ENCODE data around the gene NKX2-1. TPM values are rescaled to one million over a fixed set of nuclear protein-coding genes. Genes with fewer than 3 reads are reported as not detected.

The NKX2-1 gene
- total and polyA plus RNA-seq, 2 donors (not counting 1 experiment from before 2014, with no cell fraction given) = not detected

DNA sequence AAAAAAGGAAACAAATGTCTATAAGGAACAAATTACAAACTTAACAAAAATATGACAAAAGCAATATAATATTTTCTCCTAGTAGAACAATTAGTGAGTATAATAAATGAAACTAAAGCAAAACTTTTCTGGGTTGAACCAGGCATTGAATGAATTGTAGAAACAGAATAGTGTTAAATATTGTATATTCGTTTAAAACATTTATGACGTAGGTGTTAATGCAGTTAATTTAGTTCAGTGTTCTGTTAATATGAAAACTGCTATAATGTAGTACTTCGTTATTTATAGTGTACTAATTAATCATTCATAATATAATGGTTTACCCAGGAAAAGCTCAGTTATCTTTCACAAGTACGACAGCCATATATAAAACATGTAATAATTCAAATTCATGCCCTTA lies 23.7 kb downstream of the NKX2-1 start:
- no CpG with 5 or more reads among the region's 4 CpGs for WGBS (ENCODE audit: insufficient coverage)
- H3K9me3 Mint-ChIP-seq (ENCODE audit: insufficient read depth) = no peaks in the 10 kb centered on the region
- H3K9me3 ChIP-seq (ENCODE audit: control extremely low read depth in 1 of 3, control insufficient read depth in 2 of 3, insufficient read depth in 1 of 3, low read length in 2 of 3) = no peaks in the 10 kb centered on the region
- ATAC-seq (ENCODE audit: low read depth) (no peak), DNase-seq (no peak)
- no peaks in the 10 kb centered on the region for H3K79me2 ChIP-seq (ENCODE audit: control insufficient read depth, insufficient read depth, low read length)
- H3K27ac ChIP-seq (ENCODE audit: low read length in 2 of 2) = no peak overlapping the region
- ChIA-PET POLR2A (no interaction called here), CTCF (no interaction called here)
- H3K4me2 ChIP-seq (replicated peaks; ENCODE audit: low read depth, low read length, poor library complexity, severe bottlenecking) = no peak overlapping the region
- H3K27me3 Mint-ChIP-seq = peaks cover 34% of the 10 kb centered on the region
- no peak overlapping the region for H3K27ac Mint-ChIP-seq
- H3K36me3 ChIP-seq (replicated peaks in 1 of 2; ENCODE audit: control extremely low read depth in 1 of 2, control insufficient read depth in 1 of 2, extremely low read depth in 1 of 2, insufficient read depth in 2 of 2, low read length in 1 of 2) = no peaks in the 10 kb centered on the region
- no peak overlapping the region for H3K4me3 Mint-ChIP-seq
- no peak overlapping the region for H2AFZ ChIP-seq (ENCODE audit: insufficient read depth, low read depth, low read length, poor library complexity, severe bottlenecking)
- TF ChIP-seq, protein P1, sequence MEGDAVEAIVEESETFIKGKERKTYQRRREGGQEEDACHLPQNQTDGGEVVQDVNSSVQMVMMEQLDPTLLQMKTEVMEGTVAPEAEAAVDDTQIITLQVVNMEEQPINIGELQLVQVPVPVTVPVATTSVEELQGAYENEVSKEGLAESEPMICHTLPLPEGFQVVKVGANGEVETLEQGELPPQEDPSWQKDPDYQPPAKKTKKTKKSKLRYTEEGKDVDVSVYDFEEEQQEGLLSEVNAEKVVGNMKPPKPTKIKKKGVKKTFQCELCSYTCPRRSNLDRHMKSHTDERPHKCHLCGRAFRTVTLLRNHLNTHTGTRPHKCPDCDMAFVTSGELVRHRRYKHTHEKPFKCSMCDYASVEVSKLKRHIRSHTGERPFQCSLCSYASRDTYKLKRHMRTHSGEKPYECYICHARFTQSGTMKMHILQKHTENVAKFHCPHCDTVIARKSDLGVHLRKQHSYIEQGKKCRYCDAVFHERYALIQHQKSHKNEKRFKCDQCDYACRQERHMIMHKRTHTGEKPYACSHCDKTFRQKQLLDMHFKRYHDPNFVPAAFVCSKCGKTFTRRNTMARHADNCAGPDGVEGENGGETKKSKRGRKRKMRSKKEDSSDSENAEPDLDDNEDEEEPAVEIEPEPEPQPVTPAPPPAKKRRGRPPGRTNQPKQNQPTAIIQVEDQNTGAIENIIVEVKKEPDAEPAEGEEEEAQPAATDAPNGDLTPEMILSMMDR (IDR thresholded peaks at IDR 0.05) = no peak
- intact Hi-C loops (cut with micrococcal nuclease) = no loop called here
- peaks cover 0 to 12% (median 1%) of the 10 kb centered on the region in 4 experiments for H3K27me3 ChIP-seq (replicated peaks in 1 of 4; ENCODE audit: control extremely low read depth in 1 of 4, control insufficient read depth in 3 of 4, insufficient read depth in 4 of 4, low read length in 3 of 4)
- H3K4me1 Mint-ChIP-seq = no peaks in the 10 kb centered on the region
- H3K4me1 ChIP-seq (ENCODE audit: control insufficient read depth in 2 of 2, insufficient read depth in 2 of 2, low read length in 2 of 2) = no peaks in the 10 kb centered on the region
- H3K9ac ChIP-seq (ENCODE audit: low read length) = no peak overlapping the region
- no peak overlapping the region for H3K4me3 ChIP-seq (ENCODE audit: control extremely low read depth in 1 of 5, extremely low read depth in 1 of 5, insufficient read depth in 1 of 5, low read depth in 2 of 5, low read length in 4 of 5)
- H4K20me1 ChIP-seq (ENCODE audit: control insufficient read depth, insufficient read depth, low read length, poor library complexity, severe bottlenecking) = no peaks in the 10 kb centered on the region

GRCh38 chr14:36495666-36496065 lies 24.4 kb downstream of the NKX2-1 start:
- Histone ChIP-seq H3K36me3 (replicated peaks in 1 of 2; ENCODE audit: control extremely low read depth in 1 of 2, control insufficient read depth in 1 of 2, extremely low read depth in 1 of 2, insufficient read depth in 2 of 2, low read length in 1 of 2) (no peaks in the 10 kb centered on the region), H3K9ac (ENCODE audit: low read length) (no peak overlapping the region), H3K27me3 (replicated peaks in 1 of 4; ENCODE audit: control extremely low read depth in 1 of 4, control insufficient read depth in 3 of 4, insufficient read depth in 4 of 4, low read length in 3 of 4) (peaks cover 0 to 12% (median 0%) of the 10 kb centered on the region in 4 experiments), H3K9me3 (ENCODE audit: control extremely low read depth in 1 of 3, control insufficient read depth in 2 of 3, insufficient read depth in 1 of 3, low read length in 2 of 3) (no peaks in the 10 kb centered on the region), H3K4me2 (replicated peaks; ENCODE audit: low read depth, low read length, poor library complexity, severe bottlenecking) (no peak overlapping the region), H2AFZ (ENCODE audit: insufficient read depth, low read depth, low read length, poor library complexity, severe bottlenecking) (no peak overlapping the region), H3K79me2 (ENCODE audit: control insufficient read depth, insufficient read depth, low read length) (no peaks in the 10 kb centered on the region), H3K4me1 (ENCODE audit: control insufficient read depth in 2 of 2, insufficient read depth in 2 of 2, low read length in 2 of 2) (no peaks in the 10 kb centered on the region), H4K20me1 (ENCODE audit: control insufficient read depth, insufficient read depth, low read length, poor library complexity, severe bottlenecking) (no peaks in the 10 kb centered on the region), H3K27ac (ENCODE audit: low read length in 2 of 2) (no peak overlapping the region), H3K4me3 (ENCODE audit: control extremely low read depth in 1 of 5, extremely low read depth in 1 of 5, insufficient read depth in 1 of 5, low read depth in 2 of 5, low read length in 4 of 5) (no peak overlapping the region)
- DNase-seq = no peak
- ATAC-seq (ENCODE audit: low read depth) = no peak
- CTCF ChIA-PET = no interaction called here
- TF ChIP-seq, protein P1 (IDR thresholded peaks at IDR 0.05) = no peak
- TF ChIP-seq EZH2 (IDR thresholded peaks at IDR 0.05; ENCODE audit: borderline replicate concordance, insufficient read depth, low read depth, low read length, poor library complexity, severe bottlenecking) = no peak
- Mint-ChIP-seq H3K27me3 (peaks cover 36% of the 10 kb centered on the region), H3K27ac (no peak overlapping the region), H3K4me1 (no peaks in the 10 kb centered on the region), H3K4me3 (no peak overlapping the region), H3K9me3 (ENCODE audit: insufficient read depth) (no peaks in the 10 kb centered on the region)
- POLR2A ChIA-PET = no interaction called here
- intact Hi-C loops (cut with micrococcal nuclease) = no loop called here
- no CpG with 5 or more reads among the region's 3 CpGs for WGBS (ENCODE audit: insufficient coverage)
